Mesendoderm (in vitro differentiated cells): ENCODE measurements around the gene NIT2.

Experiments used
- DNase-seq: peaks from one replicate; pipeline ENCODE4 v3.0.0; 2013
- H2AK5ac ChIP-seq: 2 replicates; pipeline ENCODE4 v1.6.1; 2013; ENCODE audit warnings: low read length, inconsistent platforms
- H2BK120ac ChIP-seq: 2 replicates; pipeline ENCODE4 v1.6.1; 2013; ENCODE audit warnings: low read depth, mild to moderate bottlenecking, low read length, moderate library complexity, mixed read lengths
- H2BK15ac ChIP-seq: replicated peaks from 2 replicates; pipeline ENCODE4 v1.6.1; 2013; ENCODE audit warnings: low read depth, mild to moderate bottlenecking, moderate library complexity
- H2BK5ac ChIP-seq: 2 replicates; pipeline ENCODE4 v1.6.1; 2013; ENCODE audit warnings: low read length, inconsistent platforms
- H3K18ac ChIP-seq: 2 replicates; pipeline ENCODE4 v1.6.1; 2013; ENCODE audit warnings: mild to moderate bottlenecking, low read length, mixed read lengths
- H3K23ac ChIP-seq: one replicate; pipeline ENCODE4 v1.6.1; 2013; ENCODE audit warnings: low read length
- H3K27ac ChIP-seq: 2 replicates; pipeline ENCODE4 v1.5.1; 2013; ENCODE audit warnings: low read depth, mild to moderate bottlenecking, inconsistent platforms, low read length, moderate library complexity
- H3K27me3 ChIP-seq: 2 replicates; pipeline ENCODE4 v1.6.1; 2013; ENCODE audit warnings: low read length, control low read depth, mild to moderate bottlenecking, inconsistent platforms; ENCODE audit not compliant: insufficient read depth, poor library complexity
- H3K36me3 ChIP-seq: 2 replicates; pipeline ENCODE4 v1.6.1; 2013; ENCODE audit warnings: low read length, inconsistent platforms; ENCODE audit not compliant: control insufficient read depth, insufficient read depth
- H3K4ac ChIP-seq: one replicate; pipeline ENCODE4 v1.6.1; 2013; ENCODE audit warnings: low read depth, mild to moderate bottlenecking, low read length, moderate library complexity
- H3K4me1 ChIP-seq: 2 replicates; pipeline ENCODE4 v1.6.1; 2013; ENCODE audit warnings: low read depth, low read length, inconsistent platforms; ENCODE audit not compliant: control insufficient read depth
- H3K4me2 ChIP-seq: 2 replicates; pipeline ENCODE4 v1.6.1; 2013; ENCODE audit warnings: low read length
- H3K4me3 ChIP-seq: 2 replicates; pipeline ENCODE4 v1.5.1; 2013; ENCODE audit warnings: mild to moderate bottlenecking, low read length
- H3K56ac ChIP-seq: one replicate; pipeline ENCODE4 v1.6.1; 2013; ENCODE audit warnings: low read length
- H3K79me1 ChIP-seq: 2 replicates; pipeline ENCODE4 v1.6.1; 2013; ENCODE audit warnings: low read length, inconsistent platforms
- H3K79me2 ChIP-seq: 2 replicates; pipeline ENCODE4 v1.6.1; 2013; ENCODE audit warnings: mild to moderate bottlenecking, low read length; ENCODE audit not compliant: control insufficient read depth, insufficient read depth
- H3K9ac ChIP-seq: 2 replicates; pipeline ENCODE4 v1.6.1; 2013; ENCODE audit warnings: low read length, inconsistent platforms
- H4K5ac ChIP-seq: one replicate; pipeline ENCODE4 v1.6.1; 2013; ENCODE audit warnings: low read length
- H4K8ac ChIP-seq: one replicate; pipeline ENCODE4 v1.6.1; 2013; ENCODE audit warnings: low read depth, mild to moderate bottlenecking, control low read depth, low read length, moderate library complexity
- WGBS: extraction: QIAGEN DNeasy Blood & Tissue Kit; methylation state at CpG from one replicate; pipeline ENCODE4 v1.1.7; 2013; ENCODE audit warnings: low lambda C conversion rate, missing lambda C conversion rate; ENCODE audit not compliant: insufficient coverage; ENCODE audit errors: extremely low coverage; 5-methylcytosine and 5-hydroxymethylcytosine counted together

The NIT2 gene

DNA sequence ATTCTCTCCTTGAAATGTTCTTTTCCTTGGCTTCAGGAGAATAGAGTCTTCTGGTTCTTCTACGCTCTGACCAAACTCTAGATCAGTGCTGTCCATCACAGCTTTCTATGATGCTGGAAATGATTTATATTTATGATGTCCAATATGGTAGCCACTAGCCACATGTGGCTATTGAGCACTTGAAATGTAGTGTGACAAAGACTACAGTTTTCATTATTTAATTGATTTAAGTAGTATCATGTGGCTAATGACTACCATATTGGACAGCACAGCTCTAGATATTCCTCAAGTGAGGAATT is 69.6 kb downstream of the NIT2 start:
- Histone ChIP-seq H3K79me2 (peaks cover 20% of the 10 kb centered on the region), H3K4me1 (peaks cover 4% of the 10 kb centered on the region), H3K27me3 (no peaks in the 10 kb centered on the region), H3K27ac (no peak overlapping the region), H3K18ac (no peak overlapping the region), H4K5ac (no peak overlapping the region), H3K9ac (no peak overlapping the region), H3K56ac (no peak overlapping the region), H4K8ac (no peak overlapping the region), H3K36me3 (no peaks in the 10 kb centered on the region), H3K79me1 (peaks cover 8% of the 10 kb centered on the region), H3K4me3 (no peak overlapping the region), H2BK5ac (no peak overlapping the region), H2BK120ac (no peak overlapping the region), H2AK5ac (no peak overlapping the region), H3K4ac (no peak overlapping the region), H3K23ac (no peak overlapping the region), H2BK15ac (no peak overlapping the region), H3K4me2 (no peak overlapping the region)
- no peak for DNase-seq
- no CpG with 5 or more reads among the region's 1 CpG for WGBS

DNA sequence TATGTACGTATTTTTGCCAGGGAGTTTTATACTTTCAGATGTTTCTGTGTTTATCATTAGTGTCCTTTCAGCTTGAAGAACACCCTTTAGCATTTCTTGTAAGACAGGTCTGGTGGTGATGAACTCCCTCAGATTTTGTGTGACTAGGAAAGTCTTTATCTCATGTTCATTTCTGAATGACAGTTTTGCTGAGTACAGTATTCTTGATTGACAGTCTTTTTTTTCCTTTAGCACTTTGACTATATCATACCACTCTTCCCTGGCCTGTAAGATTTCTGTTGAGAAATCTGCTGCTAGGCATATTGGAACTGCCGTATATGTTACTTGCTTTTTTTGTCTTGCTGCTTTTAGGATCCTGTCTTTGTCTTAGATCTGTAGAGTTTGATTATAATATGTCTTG is 72.6 kb downstream of the NIT2 start:
- WGBS: no CpG with 5 or more reads among the region's 2 CpGs
- Histone ChIP-seq H3K4me1 (no peaks in the 10 kb centered on the region), H3K18ac (no peak overlapping the region), H3K36me3 (no peaks in the 10 kb centered on the region), H2BK15ac (no peak overlapping the region), H3K27me3 (no peaks in the 10 kb centered on the region), H4K5ac (no peak overlapping the region), H3K4me2 (no peak overlapping the region), H3K56ac (no peak overlapping the region), H3K23ac (no peak overlapping the region), H3K4ac (no peak overlapping the region), H2BK5ac (no peak overlapping the region), H3K79me1 (peaks cover 4% of the 10 kb centered on the region), H3K4me3 (no peak overlapping the region), H2BK120ac (no peak overlapping the region), H3K9ac (no peak overlapping the region), H2AK5ac (no peak overlapping the region), H3K27ac (no peak overlapping the region), H3K79me2 (peaks cover 5% of the 10 kb centered on the region), H4K8ac (no peak overlapping the region)
- no peak for DNase-seq

- Histone ChIP-seq H3K27ac (no peak overlapping the region), H3K23ac (no peak overlapping the region), H3K18ac (no peak overlapping the region), H3K27me3 (no peaks in the 10 kb centered on the region), H3K36me3 (no peaks in the 10 kb centered on the region), H2BK120ac (no peak overlapping the region), H3K4me3 (no peak overlapping the region), H3K79me1 (peaks cover 4% of the 10 kb centered on the region), H3K4ac (no peak overlapping the region), H2BK5ac (no peak overlapping the region), H3K4me1 (no peaks in the 10 kb centered on the region), H4K5ac (no peak overlapping the region), H2BK15ac (no peak overlapping the region), H4K8ac (no peak overlapping the region), H3K4me2 (no peak overlapping the region), H3K9ac (no peak overlapping the region), H3K79me2 (peaks cover 5% of the 10 kb centered on the region), H3K56ac (peak overlapping the region; percentile 9), H2AK5ac (no peak overlapping the region)
- no peak for DNase-seq
- WGBS: no CpG with 5 or more reads among the region's 4 CpGs
Observed at GRCh38 chr3:100407977-100408532, 73.5 kb downstream of the NIT2 start.
